ENCODE measurements around the gene GAB1. TPM values are rescaled to one million over a fixed set of nuclear protein-coding genes. Genes with fewer than 3 reads are reported as not detected.

GAB1 gene
- total RNA-seq, 1 experiment from 2014 or later, result 15.3 TPM

GRCh38 chr4:143455211-143455610, 118.5 kb downstream of the GAB1 start:
- no peak overlapping the region for H3K4me3 Mint-ChIP-seq

More at GRCh38 chr4:143455211-143455610, 118.5 kb downstream of the GAB1 start:
- Histone ChIP-seq H3K79me1 (ENCODE audit: insufficient read depth, low read depth, low read length, poor library complexity, severe bottlenecking) (no peaks in the 10 kb centered on the region), H4K8ac (replicated peaks; ENCODE audit: insufficient read length, low read depth, low read length) (no peak overlapping the region), H3K27ac (ENCODE audit: insufficient read length, low read depth, low read length) (no peak overlapping the region), H3K4me1 (ENCODE audit: insufficient read depth, low read length) (no peaks in the 10 kb centered on the region; the same call in 1 of the 2 replicates), H3K23me2 (ENCODE audit: insufficient read length, low read depth, low read length, poor library complexity, severe bottlenecking) (no peaks in the 10 kb centered on the region), H2AK5ac (ENCODE audit: insufficient read length, low read length) (no peak overlapping the region), H3K9ac (ENCODE audit: extremely low read depth, insufficient read length, low read length) (no peak overlapping the region), H2BK12ac (ENCODE audit: insufficient read length, low read depth, low read length) (no peak overlapping the region), H3K23ac (ENCODE audit: insufficient read length, low read depth, low read length) (no peak overlapping the region), H3T11ph (ENCODE audit: low read length) (no peak overlapping the region), H4K91ac (ENCODE audit: insufficient read length, low read depth, low read length) (no peak overlapping the region), H2BK15ac (ENCODE audit: low read depth, low read length) (no peak overlapping the region), H2BK20ac (ENCODE audit: low read depth, low read length, poor library complexity, severe bottlenecking) (no peak overlapping the region), H3K4ac (ENCODE audit: low read depth, low read length) (no peak overlapping the region), H3K14ac (ENCODE audit: insufficient read depth, low read length) (no peak overlapping the region), H3K18ac (ENCODE audit: insufficient read length, low read depth, low read length) (no peak overlapping the region), H2BK5ac (ENCODE audit: insufficient read length, low read length) (no peak overlapping the region), H3K56ac (ENCODE audit: insufficient read length, low read depth, low read length) (no peak overlapping the region), H4K20me1 (ENCODE audit: control insufficient read depth, insufficient read depth, insufficient read length) (no peaks in the 10 kb centered on the region), H2AFZ (ENCODE audit: low read length) (no peak overlapping the region), H3K9me3 (ENCODE audit: control insufficient read depth, low read depth, low read length) (no peaks in the 10 kb centered on the region), H4K5ac (ENCODE audit: insufficient read length, low read depth, low read length) (no peak overlapping the region), H3K79me2 (ENCODE audit: insufficient read depth, low read length) (no peaks in the 10 kb centered on the region), H3K27me3 (ENCODE audit: insufficient read depth, low read length) (no peaks in the 10 kb centered on the region), H2BK120ac (ENCODE audit: low read depth, low read length, poor library complexity, severe bottlenecking) (no peak overlapping the region), H3K4me2 (ENCODE audit: insufficient read depth, insufficient read length, low read length) (no peak overlapping the region)
- Mint-ChIP-seq H3K4me1 (peaks cover 15 to 16% of the 10 kb centered on the region in 2 experiments), H3K27me3 (ENCODE audit: low read depth) (no peaks in the 10 kb centered on the region), H3K27ac (no peak overlapping the region), H3K9me3 (no peaks in the 10 kb centered on the region), H3K36me3 (ENCODE audit: insufficient read depth in 1 of 3, low read depth in 3 of 3) (peaks cover under 1 to 2% (median under 1%) of the 10 kb centered on the region in 3 experiments; a peak in 3 of 7 replicates)
- no CpG with 5 or more reads among the region's 3 CpGs for WGBS (ENCODE audit: extremely low coverage, insufficient read length, low lambda C conversion rate)
- no peak for DNase-seq
- TF ChIP-seq CTCF (conservative IDR thresholded peaks at IDR 0.05), result no peak
